Erythroblast (primary cell): ENCODE results near the gene MAOB.

Experiments
- GATA1 ChIP-seq: IDR thresholded peaks from 2 replicates; pipeline ENCODE4 v1.6.1; 2011; ENCODE audit warnings: low read depth, mild to moderate bottlenecking, control low read depth, low read length, moderate library complexity
- POLR2A ChIP-seq: IDR thresholded peaks from 2 replicates; pipeline ENCODE4 v1.6.1; 2011; ENCODE audit warnings: mild to moderate bottlenecking, low read length

DNA sequence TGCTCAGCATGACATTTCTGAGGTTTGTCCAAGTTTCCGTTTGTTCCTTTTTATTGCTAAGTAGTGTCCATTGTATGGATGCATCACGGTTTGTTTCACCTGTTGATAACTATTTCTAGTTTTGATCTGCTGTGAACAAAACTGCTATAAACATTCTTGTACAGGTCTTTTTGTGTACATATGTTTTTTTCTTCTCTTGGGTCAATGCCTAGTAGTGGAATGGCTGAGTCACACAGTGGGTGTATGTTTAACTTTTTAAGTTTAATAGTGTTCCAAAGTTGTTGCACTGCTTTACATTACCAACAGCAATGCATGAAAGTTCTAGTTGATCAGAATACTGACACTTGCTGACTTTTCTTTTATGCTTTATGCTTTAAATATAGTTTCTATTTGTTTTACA, 76.7 kb downstream of the MAOB start:
- TF ChIP-seq POLR2A, result no peak
- TF ChIP-seq GATA1, result no peak
